HepG2 (cell line): Measurements from ENCODE around the gene SLC7A4. TPM values are rescaled to one million over a fixed set of nuclear protein-coding genes. Genes with fewer than 3 reads are reported as not detected.
A peak's percentile ranks its signal among the peaks of the same experiment; 100 is the strongest.

Experiments
- AGO2 ChIP-seq: fragments of 200-400 bp; formaldehyde crosslinking; optimal IDR thresholded peaks from 2 replicates; pipeline ENCODE3; 2017; ENCODE audit warnings: mild to moderate bottlenecking, low read depth, low read length, moderate library complexity
- ATF7 ChIP-seq, 2 experiments: fragments of 450-650 bp in 1 of 2; sonication (generic) in 1 of 2; formaldehyde crosslinking in 1 of 2; IDR thresholded peaks; 2 replicates each; pipeline versions ENCODE4 v1.4.0 to v1.6.1; 2016 to 2020; ENCODE audit warnings: antibody characterized with exemption in 1 of 2, mild to moderate bottlenecking in 1 of 2, missing genetic modification reagents in 1 of 2
- CCDC6 ChIP-seq: sonication (generic); formaldehyde crosslinking; IDR thresholded peaks from 2 replicates; pipeline ENCODE4 v1.8.1; 2022; ENCODE audit warnings: mild to moderate bottlenecking, missing genetic modification reagents, moderate library complexity
- ELK4 ChIP-seq: sonication (generic); formaldehyde crosslinking; IDR thresholded peaks from 2 replicates; pipeline ENCODE4 v1.9.0; 2021; ENCODE audit warnings: missing genetic modification reagents, borderline replicate concordance
- IRF2 ChIP-seq: IDR thresholded peaks from 2 replicates; pipeline ENCODE4 v1.6.1; 2018; ENCODE audit warnings: missing genetic modification reagents, missing compliant biosample characterization
- NFE2 ChIP-seq: sonication (generic); formaldehyde crosslinking; IDR thresholded peaks from 2 replicates; pipeline ENCODE4 v1.4.0; 2020; ENCODE audit warnings: missing genetic modification reagents
- RAD51 ChIP-seq: fragments of 450-650 bp; IDR thresholded peaks from 2 replicates; pipeline ENCODE4 v1.6.1; 2016; ENCODE audit warnings: borderline replicate concordance
- SCMH1 ChIP-seq: sonication (generic); formaldehyde crosslinking; IDR thresholded peaks from 2 replicates; pipeline ENCODE4 v1.9.0; 2021; ENCODE audit warnings: missing genetic modification reagents, mild to moderate bottlenecking, borderline replicate concordance
- SIN3B ChIP-seq: fragments of 150-350 bp; IDR thresholded peaks from 2 replicates; pipeline ENCODE4 v1.6.1; 2014; ENCODE audit warnings: low read length
- SMAD3 ChIP-seq: sonication (generic); formaldehyde crosslinking; IDR thresholded peaks from 2 replicates; pipeline ENCODE4 v1.4.0; 2020; ENCODE audit warnings: missing genetic modification reagents
- THAP11 ChIP-seq: IDR thresholded peaks from 2 replicates; pipeline ENCODE4 v1.6.1; 2016; ENCODE audit warnings: missing biosample characterization, missing genetic modification reagents
- YEATS2 ChIP-seq: sonication (generic); formaldehyde crosslinking; IDR thresholded peaks from 2 replicates; pipeline ENCODE4 v1.4.0; 2020; ENCODE audit warnings: missing genetic modification reagents, borderline replicate concordance
- ZBTB7A ChIP-seq: sonication (generic); formaldehyde crosslinking; IDR thresholded peaks from 2 replicates; pipeline ENCODE4 v1.8.0; 2022; ENCODE audit warnings: mild to moderate bottlenecking, missing genetic modification reagents
- ZFP62 ChIP-seq: sonication (generic); formaldehyde crosslinking; IDR thresholded peaks from 2 replicates; pipeline ENCODE4 v1.4.0; 2020; ENCODE audit warnings: missing genetic modification reagents
- ZNF160 ChIP-seq: sonication (generic); formaldehyde crosslinking; IDR thresholded peaks from 2 replicates; pipeline ENCODE4 v1.8.0; 2022; ENCODE audit warnings: mild to moderate bottlenecking, inconsistent platforms, missing genetic modification reagents
- ZNF317 ChIP-seq: sonication (generic); formaldehyde crosslinking; IDR thresholded peaks from 2 replicates; pipeline ENCODE4 v1.5.0; 2020; ENCODE audit warnings: mild to moderate bottlenecking, missing genetic modification reagents
- ZNF335 ChIP-seq: sonication (generic); formaldehyde crosslinking; IDR thresholded peaks from 2 replicates; pipeline ENCODE4 v1.4.0; 2020; ENCODE audit warnings: missing genetic modification reagents
- ZNF382 ChIP-seq: sonication (generic); formaldehyde crosslinking; IDR thresholded peaks from 2 replicates; pipeline ENCODE4 v1.5.0; 2020; ENCODE audit warnings: missing genetic modification reagents, mild to moderate bottlenecking, borderline replicate concordance
- ZNF512B ChIP-seq: sonication (generic); formaldehyde crosslinking; IDR thresholded peaks from 2 replicates; pipeline ENCODE4 v1.5.1; 2020; ENCODE audit warnings: missing genetic modification reagents, mild to moderate bottlenecking, borderline replicate concordance
- ZNF530 ChIP-seq: sonication (generic); formaldehyde crosslinking; IDR thresholded peaks from 2 replicates; pipeline ENCODE4 v1.5.0; 2020; ENCODE audit warnings: low read depth, mild to moderate bottlenecking, missing genetic modification reagents
- ZNF589 ChIP-seq: sonication (generic); formaldehyde crosslinking; conservative IDR thresholded peaks from 2 replicates; pipeline ENCODE4 v1.8.0; 2022; ENCODE audit warnings: mild to moderate bottlenecking, moderate library complexity, missing genetic modification reagents
- ZNF883 ChIP-seq: sonication (generic); formaldehyde crosslinking; IDR thresholded peaks from 2 replicates; pipeline ENCODE4 v1.5.1; 2020; ENCODE audit warnings: mild to moderate bottlenecking, missing genetic modification reagents; ENCODE audit errors: not compliant biosample characterization
- ZSCAN12 ChIP-seq: sonication (generic); formaldehyde crosslinking; IDR thresholded peaks from 2 replicates; pipeline ENCODE4 v1.9.0; 2021; ENCODE audit warnings: mild to moderate bottlenecking, missing genetic modification reagents
- polyA plus RNA-seq, 8 experiments: library from polyadenylated mRNA; depleted of rRNA in 3 of 8; stranded (reverse) in 7 of 8; unstranded in 1 of 8; fragments of >200 nt; fragmentation: Illumina TruSeq in 4 of 8; extraction: Trizol in 4 of 8; gene quantifications; 2 replicates each; pipeline versions ENCODE4 v1.2.1 to v1.2.3, GENCODE V29; 2011 to 2016; ENCODE audit warnings: low read depth in 4 of 8, missing spikeins in 1 of 8, mixed read lengths in 1 of 8; ENCODE audit not compliant: insufficient read depth in 1 of 8
- total RNA-seq, 5 experiments: library from RNA; depleted of rRNA; stranded (reverse); fragments of >200 nt; fragmentation: Illumina TruSeq; extraction: Trizol; gene quantifications; 2 replicates each; pipeline ENCODE4 v1.2.3, GENCODE V29; 2016; ENCODE audit warnings: low read depth in 1 of 5
- TF ChIP-seq, protein P1 (sequence below): sonication (generic); formaldehyde crosslinking; IDR thresholded peaks from 2 replicates; pipeline ENCODE4 v1.8.0; 2022; ENCODE audit warnings: missing genetic modification reagents, mild to moderate bottlenecking, borderline replicate concordance
- TF ChIP-seq, protein P2 (sequence below): sonication (generic); formaldehyde crosslinking; IDR thresholded peaks from 2 replicates; pipeline ENCODE4 v1.4.0; 2020; ENCODE audit warnings: missing genetic modification reagents

The SLC7A4 gene
- total and polyA plus RNA-seq, 2 of the 13 experiments (the other 11 are each of a cell fraction or from before 2014, with no cell fraction given) = not detected

DNA sequence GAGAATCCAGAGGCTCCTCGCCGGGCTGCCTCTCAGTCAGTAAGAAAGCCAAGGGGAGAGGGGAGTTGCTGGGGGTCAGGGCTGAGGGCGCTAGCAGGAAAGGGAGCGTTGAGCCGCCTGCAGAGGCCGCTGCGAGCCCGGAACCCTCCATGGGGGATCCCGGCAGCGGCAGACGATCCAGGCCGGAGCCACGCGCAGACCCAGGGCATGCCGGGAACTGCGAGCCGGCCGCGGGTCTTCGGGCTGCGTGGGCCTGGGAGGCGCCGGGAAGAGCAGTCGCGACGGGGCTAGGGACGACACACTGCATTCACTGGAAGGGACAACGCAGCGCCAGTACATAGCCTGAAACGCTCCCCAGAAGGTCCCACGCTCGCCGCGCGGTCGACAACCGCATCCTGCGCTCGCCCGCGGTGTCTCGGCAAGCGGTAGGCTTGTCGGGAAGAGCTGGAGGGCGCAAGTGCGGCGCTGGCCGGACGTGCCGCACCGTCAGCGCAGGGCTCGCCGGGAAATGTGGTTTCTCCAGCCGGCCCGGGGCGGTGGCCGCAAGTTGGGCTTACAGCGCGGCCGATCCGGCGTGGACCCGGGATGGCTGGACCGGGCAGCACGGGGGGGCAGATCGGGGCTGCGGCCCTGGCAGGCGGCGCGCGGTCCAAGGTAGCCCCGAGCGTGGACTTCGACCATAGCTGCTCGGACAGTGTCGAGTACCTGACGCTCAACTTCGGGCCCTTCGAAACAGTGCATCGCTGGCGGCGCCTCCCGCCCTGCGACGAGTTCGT is 50.4 kb downstream of the SLC7A4 start, which contains the start of gene LZTR1 (continued):
- TF ChIP-seq ZNF530 (CRISPR knock-in tag) (0 out of 2 replicates have a peak, but pooled peaks have one; percentile 59), THAP11 (peak; percentile 99), ZSCAN12 (CRISPR knock-in tag) (peak; percentile 71; the same call in 1 of the 2 replicates), ZNF317 (peak; percentile 92), ZNF883 (peak; percentile 82), IRF2 (CRISPR knock-in tag) (peak; percentile 70), ZBTB7A (CRISPR knock-in tag) (peak; percentile 89), SCMH1 (CRISPR knock-in tag) (no peak), NFE2 (CRISPR knock-in tag) (no peak), ZNF512B (no peak), ZNF160 (CRISPR knock-in tag) (peak; percentile 88), ZFP62 (CRISPR knock-in tag) (peak; percentile 86), ELK4 (CRISPR knock-in tag) (peak; percentile 60; the same call in 1 of the 2 replicates), SMAD3 (CRISPR knock-in tag) (peak; percentile 84; the same call in 1 of the 2 replicates), ATF7 (IDR thresholded peaks at IDR 0.05) (no peak), ATF7 (CRISPR knock-in tag; IDR thresholded peaks at IDR 0.05) (peak; percentile 43; the same call in 1 of the 2 replicates), RAD51 (no peak), ZNF382 (no peak), ZNF589 (CRISPR knock-in tag) (no peak; the same call in 1 of the 2 replicates), AGO2 (peak; percentile 98), CCDC6 (CRISPR knock-in tag) (peak; percentile 98), ZNF335 (CRISPR knock-in tag) (peak; percentile 89; the same call in 1 of the 2 replicates), SIN3B (no peak), YEATS2 (CRISPR knock-in tag) (peak; percentile 87)
- TF ChIP-seq, protein P1, sequence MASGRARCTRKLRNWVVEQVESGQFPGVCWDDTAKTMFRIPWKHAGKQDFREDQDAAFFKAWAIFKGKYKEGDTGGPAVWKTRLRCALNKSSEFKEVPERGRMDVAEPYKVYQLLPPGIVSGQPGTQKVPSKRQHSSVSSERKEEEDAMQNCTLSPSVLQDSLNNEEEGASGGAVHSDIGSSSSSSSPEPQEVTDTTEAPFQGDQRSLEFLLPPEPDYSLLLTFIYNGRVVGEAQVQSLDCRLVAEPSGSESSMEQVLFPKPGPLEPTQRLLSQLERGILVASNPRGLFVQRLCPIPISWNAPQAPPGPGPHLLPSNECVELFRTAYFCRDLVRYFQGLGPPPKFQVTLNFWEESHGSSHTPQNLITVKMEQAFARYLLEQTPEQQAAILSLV (CRISPR knock-in tag) = peak; percentile 78; the same call in 1 of the 2 replicates
- TF ChIP-seq, protein P2, sequence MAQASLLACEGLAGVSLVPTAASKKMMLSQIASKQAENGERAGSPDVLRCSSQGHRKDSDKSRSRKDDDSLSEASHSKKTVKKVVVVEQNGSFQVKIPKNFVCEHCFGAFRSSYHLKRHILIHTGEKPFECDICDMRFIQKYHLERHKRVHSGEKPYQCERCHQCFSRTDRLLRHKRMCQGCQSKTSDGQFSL (CRISPR knock-in tag) = peak; percentile 63; the same call in 1 of the 2 replicates
